RWPE1 (cell line): ENCODE measurements around the gene NUAK1.

Experiments
- CTCF ChIA-PET: fragments of 350-600 bp; sonication (Branson Sonifier 250); formaldehyde crosslinking; extraction: SDS; loops from one replicate; lab custom pipeline; 2021; lab: Yijun Ruan, JAX
- POLR2A ChIA-PET: fragments of 400-600 bp; formaldehyde crosslinking; extraction: SDS; loops from one replicate; lab custom pipeline; 2020; ENCODE audit warnings: antibody characterized with exemption; ENCODE audit not compliant: low non-redundant PET; lab: Yijun Ruan, JAX
- DNase-seq: peaks from one replicate; pipeline ENCODE4 v3.0.0; 2012; ENCODE audit warnings: low spot score
- H3K27ac ChIP-seq: fragments of 450-650 bp; 2 replicates; pipeline ENCODE4 v1.5.1; 2017
- TF ChIP-seq, protein P1 (sequence below): fragments of 450-650 bp; conservative IDR thresholded peaks from 2 replicates; pipeline ENCODE4 v1.5.1; 2017; ENCODE audit warnings: low read depth, mild to moderate bottlenecking

Gene NUAK1

DNA sequence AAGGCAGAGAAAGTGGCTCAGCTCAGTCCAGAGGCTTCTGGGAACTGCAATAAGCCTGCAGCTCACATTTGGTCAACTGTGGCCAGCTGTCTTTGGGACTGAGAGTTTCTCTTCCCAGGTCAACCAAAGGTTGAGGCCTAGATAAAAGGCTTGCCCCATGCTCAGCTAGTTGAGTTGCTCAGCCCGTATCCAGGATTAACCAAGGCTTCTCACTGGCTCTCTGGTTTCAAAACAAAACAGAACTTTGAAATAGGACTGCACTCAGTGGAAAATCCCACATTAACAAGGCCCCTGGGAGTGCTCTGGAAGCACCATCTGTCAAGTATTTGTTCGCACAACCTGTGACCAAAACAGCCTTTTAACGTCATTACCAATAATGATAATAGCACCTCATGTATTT, 40.3 kb upstream of the NUAK1 start:
- no peak for DNase-seq
- H3K27ac ChIP-seq: no peak overlapping the region
- TF ChIP-seq, protein P1, sequence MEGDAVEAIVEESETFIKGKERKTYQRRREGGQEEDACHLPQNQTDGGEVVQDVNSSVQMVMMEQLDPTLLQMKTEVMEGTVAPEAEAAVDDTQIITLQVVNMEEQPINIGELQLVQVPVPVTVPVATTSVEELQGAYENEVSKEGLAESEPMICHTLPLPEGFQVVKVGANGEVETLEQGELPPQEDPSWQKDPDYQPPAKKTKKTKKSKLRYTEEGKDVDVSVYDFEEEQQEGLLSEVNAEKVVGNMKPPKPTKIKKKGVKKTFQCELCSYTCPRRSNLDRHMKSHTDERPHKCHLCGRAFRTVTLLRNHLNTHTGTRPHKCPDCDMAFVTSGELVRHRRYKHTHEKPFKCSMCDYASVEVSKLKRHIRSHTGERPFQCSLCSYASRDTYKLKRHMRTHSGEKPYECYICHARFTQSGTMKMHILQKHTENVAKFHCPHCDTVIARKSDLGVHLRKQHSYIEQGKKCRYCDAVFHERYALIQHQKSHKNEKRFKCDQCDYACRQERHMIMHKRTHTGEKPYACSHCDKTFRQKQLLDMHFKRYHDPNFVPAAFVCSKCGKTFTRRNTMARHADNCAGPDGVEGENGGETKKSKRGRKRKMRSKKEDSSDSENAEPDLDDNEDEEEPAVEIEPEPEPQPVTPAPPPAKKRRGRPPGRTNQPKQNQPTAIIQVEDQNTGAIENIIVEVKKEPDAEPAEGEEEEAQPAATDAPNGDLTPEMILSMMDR: no peak
- CTCF ChIA-PET: no interaction called here
- POLR2A ChIA-PET: no interaction called here

DNA sequence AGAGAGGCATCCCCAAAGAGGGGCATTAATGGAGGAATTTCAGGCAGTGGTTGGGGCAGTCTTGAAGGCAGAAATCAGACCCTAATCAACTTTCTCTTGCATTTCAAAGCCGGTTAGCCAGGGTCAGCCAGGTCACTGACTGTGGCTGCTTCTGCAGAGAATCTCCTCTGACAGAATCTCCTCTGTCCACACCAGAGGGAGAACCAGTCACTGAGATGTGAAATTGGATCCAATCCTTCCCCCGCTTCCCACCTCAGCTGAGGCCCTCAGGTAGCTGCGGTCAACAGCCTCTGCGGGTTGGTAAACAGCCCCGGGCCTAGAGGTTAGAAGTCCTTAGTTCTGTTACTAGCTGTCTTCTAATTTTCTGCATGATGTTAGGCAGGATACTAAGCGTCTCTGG, 39.8 kb upstream of the NUAK1 start:
- TF ChIP-seq, protein P1: no peak
- ChIA-PET POLR2A (no interaction called here), CTCF (no interaction called here)
- no peak for DNase-seq
- H3K27ac ChIP-seq: no peak overlapping the region

DNA sequence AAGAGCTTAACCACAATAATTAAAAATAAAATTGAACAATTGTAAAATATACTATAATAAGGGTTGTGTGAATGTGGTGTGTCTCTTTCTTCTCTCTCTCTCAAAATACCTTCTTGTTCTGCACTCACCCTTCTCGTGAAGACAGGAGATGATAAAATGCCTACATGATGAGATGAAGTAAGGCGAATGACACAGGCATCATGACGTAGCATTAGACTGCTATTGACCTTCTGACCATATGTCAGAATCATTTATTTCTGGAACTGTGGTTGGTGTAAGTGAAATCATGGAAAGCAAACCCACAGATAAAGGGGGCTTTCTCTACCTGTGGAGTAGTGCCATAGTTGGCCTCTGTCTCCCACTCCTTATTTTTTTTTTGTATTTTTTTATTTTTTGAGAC, 37.8 kb upstream of the NUAK1 start:
- TF ChIP-seq, protein P1: no peak
- CTCF ChIA-PET: no interaction called here
- POLR2A ChIA-PET: no interaction called here
- DNase-seq: no peak
- no peak overlapping the region for H3K27ac ChIP-seq

DNA sequence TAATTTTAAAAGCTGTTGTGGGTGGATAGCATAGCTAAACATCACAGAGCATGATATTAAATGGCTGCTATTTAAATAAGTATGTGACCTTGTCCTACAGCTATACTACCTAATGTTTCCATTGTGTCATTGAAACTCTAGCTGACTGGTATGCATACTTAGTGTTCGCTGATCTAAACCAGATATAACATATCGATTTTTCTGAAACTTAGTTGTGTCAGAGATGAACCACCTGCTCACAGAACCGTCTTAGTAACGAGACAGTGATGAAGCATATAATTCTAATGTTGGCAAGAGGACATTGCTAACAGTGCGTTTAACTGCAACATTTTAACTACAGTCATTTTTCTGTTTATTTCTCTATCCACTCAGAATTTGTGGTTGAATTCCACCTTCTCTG, 36.1 kb upstream of the NUAK1 start:
- no peak for DNase-seq
- no peak overlapping the region for H3K27ac ChIP-seq
- CTCF ChIA-PET: no interaction called here
- POLR2A ChIA-PET: no interaction called here
- TF ChIP-seq, protein P1: no peak

DNA sequence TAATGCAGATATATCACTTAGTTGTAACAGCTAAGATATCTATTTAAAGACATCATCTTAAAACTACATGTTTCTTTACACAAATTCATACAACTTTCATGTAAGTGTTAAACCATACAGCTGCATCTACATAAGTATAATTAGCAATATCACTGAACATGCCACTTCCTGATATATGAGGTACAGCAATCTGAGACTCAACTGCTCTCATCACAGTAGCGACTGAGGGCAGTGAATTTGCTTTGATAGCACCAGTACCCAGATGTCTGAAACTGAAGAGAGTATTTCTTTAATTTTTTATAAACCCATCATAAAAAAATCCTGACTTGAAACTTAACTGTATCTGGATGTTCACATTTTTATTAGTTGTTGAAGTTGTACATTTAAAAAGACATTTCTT, 34.7 kb upstream of the NUAK1 start:
- no peak for DNase-seq
- CTCF ChIA-PET: interaction anchor here (0.6 kb wide), 1 partner anchor 577 kb away, joined by 3 read pairs; no protein-coding TSS in a partner anchor
- TF ChIP-seq, protein P1: no peak
- no peak overlapping the region for H3K27ac ChIP-seq
- POLR2A ChIA-PET: no interaction called here

DNA sequence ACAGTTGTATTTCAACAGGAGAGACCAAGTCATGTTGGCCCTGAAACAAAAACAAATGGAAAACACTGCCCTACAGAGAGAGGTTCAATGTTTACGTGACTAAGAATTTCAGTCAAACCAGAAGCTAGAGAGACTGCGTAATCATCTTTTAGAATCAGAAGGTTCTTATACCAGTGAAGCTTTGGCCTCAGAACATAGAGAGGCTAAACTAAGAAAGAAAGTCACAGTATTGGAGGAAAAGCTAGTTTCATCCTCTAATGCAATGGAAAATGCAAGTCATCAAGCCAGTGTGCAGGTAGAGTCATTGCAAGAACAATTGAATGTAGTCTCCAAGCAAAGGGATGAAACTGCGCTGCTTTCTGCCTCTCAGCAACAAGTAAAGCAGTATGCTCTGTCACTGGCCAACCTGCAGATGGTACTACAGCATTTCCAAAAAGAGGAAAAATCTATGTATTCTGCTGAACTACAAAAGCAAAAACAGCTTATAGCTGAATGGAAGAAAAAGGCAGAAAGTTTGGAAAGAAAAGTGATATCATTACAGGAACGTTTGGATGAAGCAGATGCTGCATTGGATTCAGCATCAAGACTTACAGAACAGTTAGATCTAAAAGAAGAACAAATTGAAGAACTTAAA, 32.5 kb upstream of the NUAK1 start:
- H3K27ac ChIP-seq: no peak overlapping the region
- CTCF ChIA-PET: interaction anchor here (1.4 kb wide), 1 partner anchor 751 kb away, joined by 4 read pairs; no protein-coding TSS in a partner anchor
- POLR2A ChIA-PET: no interaction called here
- DNase-seq: no peak
- TF ChIP-seq, protein P1: no peak
